Breast epithelium (tissue), 3 donors: ENCODE data around the gene TCOF1.

Experiments
- CTCF ChIP-seq, 3 donors: fragments of 450-650 bp; IDR thresholded peaks; one replicate each; pipeline ENCODE4 v1.5.1; 2016 to 2017; ENCODE audit warnings: antibody characterized with exemption in 3 of 3, mild to moderate bottlenecking in 3 of 3, moderate library complexity in 3 of 3
- POLR2A ChIP-seq: fragments of 450-650 bp; IDR thresholded peaks from one replicate; pipeline ENCODE4 v1.6.1; 2016; ENCODE audit warnings: antibody characterized with exemption, mild to moderate bottlenecking, moderate library complexity
- POLR2AphosphoS5 ChIP-seq, 3 donors: sonication (generic); formaldehyde crosslinking; IDR thresholded peaks; one replicate each; pipeline ENCODE4 v1.6.1; 2017; ENCODE audit warnings: antibody characterized with exemption in 3 of 3

GRCh38 chr5:150404941-150405816 is 47.7 kb downstream of the TCOF1 start:
- TF ChIP-seq CTCF (IDR thresholded peaks at IDR 0.05) (no peak), POLR2A (no peak), POLR2AphosphoS5 (IDR thresholded peaks at IDR 0.05) (no peak)
